ENCODE data around the gene ADCY6.

ADCY6 gene

DNA sequence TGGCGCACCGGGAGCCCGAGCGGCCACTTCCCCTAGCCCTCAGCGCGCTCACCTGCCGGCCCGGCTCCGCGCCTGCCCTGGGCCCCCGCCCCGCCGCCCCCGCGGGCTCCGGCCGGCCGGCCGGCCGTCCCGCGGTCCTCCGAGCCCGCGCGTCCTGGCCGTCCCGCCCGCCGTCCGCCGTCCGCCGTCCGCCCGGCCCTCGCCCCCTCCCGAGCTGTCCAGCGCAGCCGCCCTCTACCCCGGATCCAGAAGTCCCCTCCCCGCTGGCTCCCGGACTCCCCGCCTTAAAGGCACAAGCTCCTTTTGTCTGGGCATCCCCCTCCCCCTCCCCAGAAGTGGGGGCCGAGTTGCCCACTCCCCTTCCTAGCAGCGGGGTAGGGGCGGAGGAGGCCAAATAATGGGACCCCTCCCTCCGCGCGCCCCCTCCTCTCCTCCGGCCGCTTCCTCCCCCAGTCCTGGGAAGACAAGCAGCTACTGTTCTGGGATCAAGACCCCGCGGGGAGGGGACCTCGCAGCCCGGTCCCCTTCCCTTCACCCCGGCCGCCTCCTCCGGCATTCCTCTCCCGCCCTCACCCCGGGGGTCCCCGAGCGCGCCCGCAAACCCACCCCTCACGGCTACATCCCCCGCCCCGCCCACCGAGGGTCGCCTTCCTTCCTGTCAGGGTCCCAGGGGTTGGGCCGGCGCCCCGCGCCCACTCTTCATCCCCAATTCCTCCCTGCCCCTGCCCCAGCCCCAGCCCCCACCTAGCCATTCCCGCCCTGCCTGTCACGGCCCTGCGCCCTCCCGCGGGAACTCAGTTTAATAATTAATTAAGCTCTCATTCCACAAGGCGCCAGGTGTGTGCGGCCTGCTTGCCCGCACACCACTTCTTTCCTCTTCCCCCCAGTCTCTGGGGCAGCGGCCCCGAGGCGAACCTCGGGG is at the start of gene ADCY6:
Gene ADCY6 (minus strand): TSS at position 236 of the 922 bp plus-strand sequence. CDS start 5,655 bp downstream, outside the sequence.
- DNase-seq, result no peak

- DNase-seq, result no peak
Observed at GRCh38 chr12:48838048-48838447, 49.2 kb upstream of the ADCY6 start.

DNA sequence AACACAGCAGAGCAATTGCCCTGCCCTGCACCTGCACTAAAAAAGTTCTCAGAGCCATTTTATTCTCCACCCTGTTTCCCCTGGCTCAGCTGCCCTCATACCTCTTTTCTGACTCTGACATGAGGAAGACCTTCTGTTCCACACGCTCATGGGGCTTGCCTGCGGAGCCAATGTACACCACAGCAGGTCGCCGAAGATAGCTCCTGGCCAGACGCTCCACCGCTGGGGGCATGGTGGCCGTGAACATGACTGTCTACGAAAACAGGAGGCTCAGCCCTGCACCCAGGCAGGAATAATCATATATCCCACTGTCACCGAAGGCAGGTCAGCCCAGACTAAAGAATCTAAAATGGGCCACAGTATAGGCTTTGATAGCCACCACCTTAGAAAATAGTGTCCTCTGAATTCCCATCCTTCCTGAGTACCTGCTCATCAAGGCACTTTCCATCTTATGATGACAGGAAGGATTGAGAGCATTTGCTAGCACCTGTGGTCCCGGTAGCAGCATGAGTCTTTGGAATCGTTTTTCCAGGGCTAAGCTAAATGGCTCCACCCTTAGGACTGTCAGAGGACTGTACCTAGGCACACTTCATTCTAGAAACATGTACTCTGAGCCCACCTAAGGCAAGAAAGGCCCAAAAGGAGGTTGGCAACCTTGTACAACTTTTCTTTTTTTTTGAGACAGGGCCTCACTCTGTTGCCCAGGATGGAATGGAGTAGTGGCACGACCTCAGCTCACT is 43.6 kb upstream of the ADCY6 start:
- no peak for DNase-seq

GRCh38 chr12:48831257-48831656 is 42.4 kb upstream of the ADCY6 start:
- DNase-seq, result no peak

- no peak for DNase-seq
Observed at GRCh38 chr12:48828841-48829575, 40.1 kb upstream of the ADCY6 start.

- no peak for DNase-seq
Observed at GRCh38 chr12:48828293-48828692, 39.4 kb upstream of the ADCY6 start.

DNA sequence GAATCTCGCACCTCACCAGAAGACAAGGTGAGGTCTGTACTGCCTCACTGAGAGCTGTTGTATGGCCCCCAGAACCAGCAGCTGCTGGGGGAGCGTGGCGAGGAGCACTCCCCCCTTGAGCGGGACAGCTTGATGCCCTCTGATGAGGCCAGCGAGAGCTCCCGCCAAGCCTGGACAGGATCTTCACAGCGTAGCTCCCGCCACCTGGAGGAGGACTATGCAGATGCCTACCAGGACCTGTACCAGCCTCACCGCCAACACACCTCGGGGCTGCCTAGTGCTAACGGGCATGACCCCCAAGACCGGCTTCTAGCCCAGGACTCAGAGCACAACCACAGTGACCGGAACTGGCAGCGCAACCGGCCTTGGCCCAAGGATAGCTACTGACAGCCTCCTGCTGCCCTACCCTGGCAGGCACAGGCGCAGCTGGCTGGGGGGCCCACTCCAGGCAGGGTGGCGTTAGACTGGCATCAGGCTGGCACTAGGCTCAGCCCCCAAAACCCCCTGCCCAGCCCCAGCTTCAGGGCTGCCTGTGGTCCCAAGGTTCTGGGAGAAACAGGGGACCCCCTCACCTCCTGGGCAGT is 38.7 kb upstream of the ADCY6 start:
- no peak for DNase-seq

GRCh38 chr12:48827026-48827425 is 38.1 kb upstream of the ADCY6 start:
- DNase-seq, result no peak

- no peak for DNase-seq
Observed at GRCh38 chr12:48826209-48826855, 37.4 kb upstream of the ADCY6 start.

DNA sequence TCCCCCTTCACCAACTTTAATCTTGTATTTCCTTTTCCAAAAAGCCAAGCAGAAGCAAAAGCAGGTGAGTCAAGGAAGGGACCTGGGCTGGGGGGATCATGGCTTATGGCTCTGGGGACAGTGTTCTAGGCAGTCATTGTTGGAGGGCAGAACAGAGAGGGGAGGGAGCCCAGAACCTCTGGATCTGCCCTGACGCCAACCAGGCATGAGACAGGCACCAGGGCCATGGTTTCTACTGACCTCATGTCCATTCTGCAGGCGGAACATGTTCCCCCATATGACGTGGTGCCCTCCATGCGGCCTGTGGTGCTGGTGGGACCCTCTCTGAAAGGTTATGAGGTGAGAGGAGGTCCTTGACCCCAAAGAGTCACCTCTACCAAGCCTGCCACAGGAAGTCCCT is 36.0 kb upstream of the ADCY6 start:
- no peak for DNase-seq

GRCh38 chr12:48824112-48824511 is 35.2 kb upstream of the ADCY6 start:
- no peak for DNase-seq

DNA sequence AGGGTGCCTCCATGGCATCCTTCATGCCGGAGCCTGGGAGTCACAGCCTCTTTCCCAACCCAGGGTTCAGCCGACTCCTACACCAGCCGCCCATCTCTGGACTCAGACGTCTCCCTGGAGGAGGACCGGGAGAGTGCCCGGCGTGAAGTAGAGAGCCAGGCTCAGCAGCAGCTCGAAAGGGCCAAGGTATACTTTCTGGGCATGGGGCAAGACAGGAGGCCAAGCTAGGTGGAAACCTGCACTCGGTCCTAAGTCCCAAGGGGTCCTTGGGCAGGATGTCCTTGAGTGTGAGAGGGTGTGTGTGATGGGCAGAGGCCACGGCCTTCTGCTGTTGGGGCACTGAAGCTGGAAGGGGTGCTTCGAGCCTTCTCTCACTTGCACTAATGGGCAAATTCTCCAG is 34.4 kb upstream of the ADCY6 start:
- DNase-seq, result no peak

DNA sequence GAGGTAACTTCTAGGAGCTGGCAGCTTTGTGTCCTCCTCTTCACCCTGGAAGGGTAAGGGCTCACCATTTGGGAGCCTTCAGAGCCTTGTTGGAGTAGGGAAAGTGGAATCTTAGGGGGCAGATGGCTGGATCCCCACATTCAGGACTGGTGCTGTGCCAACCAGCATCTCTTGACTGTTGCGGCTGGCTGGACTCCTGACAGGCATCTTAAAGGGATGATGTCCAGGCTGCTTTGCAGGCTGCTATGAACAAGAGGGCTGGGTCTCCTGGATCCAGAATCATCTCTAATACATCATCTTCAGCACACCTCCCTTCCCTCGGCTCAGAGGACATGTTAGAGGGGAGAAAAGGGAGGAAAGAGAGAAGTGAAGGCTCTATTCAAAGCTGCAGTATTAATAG is 33.8 kb upstream of the ADCY6 start:
- DNase-seq, result no peak

- DNase-seq, result no peak
Observed at GRCh38 chr12:48822139-48822538, 33.2 kb upstream of the ADCY6 start.

DNA sequence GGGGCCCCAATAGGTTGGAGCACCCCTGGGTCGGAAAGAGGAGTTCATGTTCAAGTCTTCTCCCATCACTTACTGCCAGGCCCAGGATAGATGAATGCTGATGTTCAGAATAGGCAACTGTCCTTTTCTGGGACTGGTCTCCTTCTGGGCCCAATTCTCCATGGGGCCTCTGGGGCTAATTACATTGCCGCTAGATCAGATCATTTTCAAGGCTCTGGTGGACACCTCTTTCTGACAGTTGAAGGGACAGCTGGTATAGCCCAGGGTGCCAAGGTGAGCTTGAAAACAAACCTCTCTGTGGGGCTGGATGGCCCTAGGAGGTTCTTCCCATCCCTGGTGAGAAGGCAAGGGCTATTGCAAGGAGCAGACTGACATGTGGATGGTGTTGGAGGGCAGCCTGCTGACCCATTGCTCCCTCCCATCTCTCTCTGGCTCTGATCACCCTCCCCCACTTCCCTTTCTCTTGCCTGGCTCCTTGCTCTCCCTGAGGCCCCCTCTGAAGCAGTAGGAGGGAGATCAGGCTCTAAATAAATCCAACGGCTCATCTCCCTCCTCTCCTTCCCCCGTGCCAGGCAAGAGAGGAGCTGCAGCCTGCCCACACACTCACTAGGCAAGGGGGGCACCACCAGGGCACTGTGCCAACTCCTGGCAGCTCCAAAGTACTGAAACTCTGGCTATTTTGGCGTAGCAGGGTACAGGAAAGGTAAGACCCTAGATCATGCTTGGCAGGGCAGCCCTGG is 31.3 kb upstream of the ADCY6 start:
- DNase-seq, result no peak

DNA sequence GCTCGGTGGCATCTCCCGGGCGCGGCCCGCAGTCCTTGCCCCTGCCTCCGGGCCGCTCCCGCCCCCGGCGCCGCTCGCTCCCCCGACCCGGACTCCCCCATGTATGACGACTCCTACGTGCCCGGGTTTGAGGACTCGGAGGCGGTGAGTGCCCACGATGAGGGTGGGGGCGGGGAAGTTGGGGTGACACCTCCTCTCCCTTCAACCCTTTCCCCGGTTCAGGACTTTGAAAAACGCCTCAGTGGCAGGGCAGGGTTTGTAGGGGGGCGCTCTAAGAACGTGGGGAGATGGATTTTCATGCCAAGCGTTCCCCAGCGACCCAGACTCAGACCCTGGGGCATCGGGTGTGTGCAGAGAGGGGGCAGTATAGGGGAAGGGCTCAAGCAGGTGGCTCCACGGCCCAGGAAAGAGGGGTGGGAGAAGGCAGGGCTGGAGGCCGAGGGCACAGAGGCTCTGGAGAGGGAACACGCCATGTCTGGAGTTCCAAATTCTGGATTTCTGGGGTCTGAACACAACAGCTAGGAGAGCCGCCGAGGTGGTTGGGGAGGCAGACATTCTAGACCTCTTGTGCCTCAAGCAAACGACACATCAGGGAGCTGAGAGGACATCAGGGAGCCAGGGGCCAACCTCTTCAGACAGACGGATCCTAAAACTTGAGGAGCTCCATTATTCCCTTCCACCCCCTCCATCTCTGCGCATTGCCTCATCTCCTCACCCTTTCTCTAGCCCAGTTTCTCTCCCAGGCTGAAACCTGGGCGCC is 30.1 kb upstream of the ADCY6 start:
- no peak for DNase-seq

GRCh38 chr12:48817873-48818830 is 29.3 kb upstream of the ADCY6 start, which contains the start of gene CACNB3:
TSS of gene CACNB3 (plus strand) at chr12:48818496. CDS start at chr12:48818930, 434 bp downstream.
- DNase-seq, result no peak

DNA sequence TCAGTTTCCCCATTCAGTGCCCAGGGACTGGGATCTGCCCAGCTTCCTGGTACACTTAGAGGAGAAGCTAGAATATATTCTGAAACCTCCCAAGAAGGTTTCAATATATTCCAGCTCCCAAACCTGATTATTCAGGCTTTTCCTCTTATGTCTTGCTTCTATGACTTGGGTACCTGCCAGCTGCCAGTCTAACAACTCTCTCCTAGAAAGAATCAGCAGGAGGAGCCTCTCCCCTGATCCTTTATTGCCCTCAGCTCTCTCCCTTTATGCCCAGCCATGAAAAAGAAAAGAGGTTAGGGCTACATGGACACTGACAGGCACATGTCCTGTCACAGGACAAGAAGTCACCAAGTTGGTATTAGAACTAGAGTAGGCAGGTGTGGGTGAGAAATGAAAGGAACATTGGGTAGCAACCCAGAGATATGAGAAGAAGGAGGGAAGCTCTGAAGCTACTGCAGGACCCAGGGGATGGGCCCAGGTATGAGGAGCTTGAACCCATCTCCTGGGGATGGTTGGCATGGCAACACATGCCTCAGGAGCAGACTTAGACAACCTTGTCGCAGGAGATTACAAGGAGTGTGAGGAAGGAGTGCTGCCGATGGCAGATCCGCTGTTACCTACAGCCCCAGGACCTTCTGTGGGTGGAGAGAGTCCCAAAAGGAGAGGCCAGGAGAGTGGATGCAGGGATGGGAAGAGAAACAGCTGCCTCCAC is 27.4 kb upstream of the ADCY6 start:
- no peak for DNase-seq
